ENCODE measurements around the gene OLIG3.

OLIG3 gene

GRCh38 chr6:137465378-137466009, 28.7 kb downstream of the OLIG3 start:
- no peak for DNase-seq

- no peak for DNase-seq
These were observed 41.8 kb downstream of the OLIG3 start for GRCh38 chr6:137452333-137452894.

GRCh38 chr6:137443901-137444300, 50.3 kb downstream of the OLIG3 start:
- DNase-seq: no peak

Measured in activated naive CD4-positive, alpha-beta T cell (primary cell).